HuH-7 (cell line): ENCODE results near the gene BBC3.
A peak's percentile ranks its signal among the peaks of the same experiment; 100 is the strongest.
"Not testable (repeated sequence)": the region's sequence is repeated elsewhere in the genome, so short reads cannot be mapped to it uniquely, and the experiment has no call there.

Experiments
- DNase-seq: peaks from one replicate; pipeline ENCODE4 v3.0.0; 2011; ENCODE audit warnings: low spot score

Gene BBC3

DNA sequence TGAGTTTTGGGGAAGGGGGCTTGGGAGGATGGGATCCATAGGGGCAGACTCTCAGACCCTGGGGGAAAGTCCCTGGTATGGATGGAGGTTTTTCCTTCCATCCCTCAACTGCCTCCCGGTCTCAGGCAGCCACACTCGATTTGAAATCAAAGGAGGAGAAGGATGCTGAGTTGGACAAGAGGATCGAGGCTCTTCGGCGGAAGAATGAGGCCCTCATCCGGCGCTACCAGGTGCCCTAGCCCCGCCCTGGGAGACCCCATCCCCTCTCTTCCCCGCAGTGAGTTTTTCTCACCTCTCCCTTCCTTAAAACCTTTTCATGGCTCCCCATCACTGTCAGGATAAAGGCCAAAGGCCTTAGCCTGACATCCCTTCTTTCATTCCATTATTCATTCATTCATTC, 27.4 kb upstream of the BBC3 start:
- DNase-seq: no peak

DNA sequence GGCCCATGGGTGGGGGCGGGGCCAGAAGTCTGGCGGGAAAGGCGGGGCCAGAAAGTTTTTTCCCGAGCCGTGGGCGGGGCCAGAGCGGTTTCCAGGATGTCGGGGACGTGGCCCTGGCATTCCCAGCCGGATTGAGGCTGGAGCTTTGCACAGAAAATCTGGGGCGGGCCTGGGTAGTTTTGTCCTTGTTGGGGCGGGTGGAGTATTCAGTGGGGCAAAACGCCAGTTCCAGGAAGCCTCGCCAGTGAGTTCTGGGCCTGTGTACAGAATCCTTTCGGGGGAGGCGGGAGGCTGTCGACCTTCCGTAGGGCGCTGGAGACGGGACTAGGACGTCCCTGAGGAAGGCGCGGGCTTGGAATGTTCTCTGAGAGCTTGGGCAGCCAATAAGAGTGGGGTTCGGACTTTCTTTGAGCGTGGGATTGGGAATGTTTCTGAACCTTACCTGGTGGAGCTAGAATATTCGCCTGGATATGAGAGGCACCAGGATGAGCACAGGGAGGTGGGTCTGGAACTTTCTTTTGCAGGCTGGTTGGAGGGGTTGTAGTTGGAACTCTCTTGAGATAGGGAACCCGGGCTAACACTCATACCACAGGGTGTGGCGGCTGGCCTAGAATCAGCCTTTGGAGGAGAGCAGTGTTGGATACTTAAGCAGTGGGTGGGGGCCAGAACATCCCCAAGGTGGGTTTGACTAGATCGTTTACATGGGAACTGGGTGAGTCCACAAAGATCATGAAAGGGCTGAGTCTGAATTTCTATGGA, 26.6 kb upstream of the BBC3 start:
- DNase-seq: no peak

DNA sequence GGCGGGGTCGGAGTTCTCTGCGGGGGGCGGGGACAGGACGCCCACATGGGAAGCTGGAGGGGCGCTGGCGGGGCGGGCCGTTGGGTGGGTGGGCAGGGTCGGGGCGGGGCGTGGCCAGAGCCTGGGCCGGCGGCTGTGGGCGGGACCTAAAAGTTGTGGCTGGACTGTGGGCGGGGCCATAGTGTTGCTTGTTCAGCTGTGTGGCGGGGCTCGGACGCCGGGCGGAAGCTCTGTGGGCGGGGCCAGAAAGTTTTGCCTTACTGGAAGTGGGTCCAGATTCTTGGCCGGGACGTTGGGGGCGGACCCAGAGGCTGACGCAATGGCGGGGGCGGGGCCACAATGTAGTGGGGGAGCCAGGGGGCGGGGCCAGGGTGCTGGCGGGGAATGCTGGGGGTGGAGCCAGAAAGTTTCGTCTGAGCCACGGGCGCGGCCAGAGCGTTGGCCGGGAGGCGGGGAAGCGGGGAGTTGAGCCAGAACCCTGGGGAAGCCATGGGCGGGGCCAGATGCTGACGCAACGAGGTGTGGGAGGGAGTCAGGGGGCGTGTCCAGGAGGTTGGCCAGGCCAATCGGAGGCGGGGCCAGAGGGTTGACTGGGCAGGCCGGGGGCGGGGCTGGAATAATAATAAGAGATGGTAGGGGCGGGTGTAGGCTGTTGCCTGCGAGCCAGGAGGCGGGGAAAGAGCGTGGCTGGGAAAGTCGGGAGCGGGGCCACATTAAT, 25.9 kb upstream of the BBC3 start:
- DNase-seq: peak; percentile 98

DNA sequence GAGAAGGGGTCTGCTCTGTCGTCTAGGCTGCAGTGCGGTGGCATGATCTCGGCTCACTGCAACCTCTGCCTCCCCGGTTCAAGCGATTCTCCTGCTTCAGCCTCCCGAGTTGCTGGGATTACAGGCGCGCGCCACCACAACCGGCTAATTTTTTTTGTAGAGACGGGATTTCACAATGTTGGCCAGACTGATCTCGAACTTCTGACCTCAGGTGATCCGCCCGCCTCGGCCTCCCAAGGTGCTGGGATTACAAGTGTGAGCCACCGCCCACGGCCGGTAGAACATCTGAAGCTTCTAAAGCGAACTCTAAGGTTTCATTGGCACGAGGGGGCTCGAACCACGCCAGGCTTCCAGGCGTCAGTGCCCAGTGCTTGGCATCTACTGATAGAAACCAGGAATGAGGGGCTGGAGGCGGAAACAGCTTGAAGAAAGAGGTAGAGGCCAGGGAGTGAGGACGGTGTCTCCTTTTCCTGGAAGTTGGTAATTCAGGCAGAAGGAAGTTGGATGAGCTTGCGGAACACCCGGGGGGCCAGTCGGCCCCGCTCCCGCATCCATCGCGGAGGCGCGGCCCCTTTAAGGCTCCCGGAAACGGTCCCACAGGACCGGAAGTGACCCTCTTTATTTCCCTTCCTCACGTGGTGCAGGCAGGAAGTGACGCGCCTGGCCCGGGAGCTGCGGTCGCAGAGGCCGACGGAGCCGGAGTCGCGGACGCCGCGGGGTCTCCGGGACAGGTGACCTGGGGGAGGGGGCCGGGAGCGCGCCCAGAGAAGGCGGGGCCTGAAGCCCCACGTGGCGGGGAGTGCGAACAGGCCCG, 25.1 kb upstream of the BBC3 start, which contains the start of gene CCDC9:
TSS of gene CCDC9 (plus strand) at position 647 of the 814 bp plus-strand sequence. CDS start 1,876 bp downstream, outside the sequence.
- DNase-seq: peak; percentile 94

DNA sequence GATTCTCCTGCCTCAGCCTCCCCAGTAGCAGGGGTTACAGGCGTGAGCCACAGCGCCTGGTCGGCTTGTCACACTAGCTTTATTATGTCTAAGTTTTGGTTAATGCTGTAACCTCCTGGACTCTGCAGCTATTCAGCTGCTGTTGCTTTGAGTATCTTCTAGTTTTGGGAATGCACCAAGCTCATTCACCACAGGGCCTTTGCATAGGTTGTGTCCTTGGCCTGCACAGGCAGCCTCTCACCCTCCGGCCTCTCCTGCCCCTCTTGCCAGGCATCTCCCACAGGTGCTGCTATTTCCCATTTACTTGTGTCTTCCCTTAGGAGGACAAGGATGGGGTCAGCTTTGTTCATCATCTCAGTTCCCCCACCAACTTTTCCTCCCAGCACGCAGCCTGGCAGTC, 23.0 kb upstream of the BBC3 start:
- no peak for DNase-seq

DNA sequence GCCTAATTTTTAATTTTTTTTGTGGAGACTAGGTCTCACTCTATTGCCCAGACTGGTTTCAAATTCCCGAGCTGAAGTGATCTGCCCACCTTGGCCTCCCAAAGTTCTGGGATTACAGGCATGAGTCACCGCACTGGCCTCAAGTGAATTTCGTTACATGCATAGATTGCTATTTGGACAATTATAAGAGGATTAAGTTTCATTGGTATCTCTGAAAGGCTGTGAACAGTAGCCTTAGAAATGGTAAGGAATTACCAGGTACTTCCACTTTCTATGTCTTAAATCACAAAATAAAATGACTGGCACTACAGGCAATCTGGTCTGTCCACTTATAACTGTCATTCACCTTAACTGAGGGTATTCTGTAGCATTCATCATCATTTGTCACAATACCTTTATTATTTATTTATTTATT, 22.5 kb upstream of the BBC3 start:
- no peak for DNase-seq

DNA sequence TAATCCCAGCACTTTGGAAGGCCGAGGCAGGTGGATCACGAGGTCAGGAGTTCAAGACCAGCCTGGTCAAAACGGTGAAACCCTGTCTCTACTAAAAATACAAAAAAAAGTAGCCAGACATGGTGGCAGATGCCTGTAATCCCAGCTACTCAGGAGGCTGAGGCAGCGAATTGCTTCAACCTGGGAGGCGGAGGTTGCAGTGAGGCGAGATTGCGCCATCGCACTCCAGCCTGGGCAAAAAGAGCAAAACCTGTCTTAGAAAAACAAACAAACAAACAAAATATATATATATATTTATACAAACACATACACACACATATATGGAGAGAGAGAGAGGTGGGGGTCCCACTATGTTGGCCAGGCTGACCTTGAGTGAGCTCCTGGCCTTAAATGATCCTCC, 22.0 kb upstream of the BBC3 start:
- DNase-seq: not testable (repeated sequence)

DNA sequence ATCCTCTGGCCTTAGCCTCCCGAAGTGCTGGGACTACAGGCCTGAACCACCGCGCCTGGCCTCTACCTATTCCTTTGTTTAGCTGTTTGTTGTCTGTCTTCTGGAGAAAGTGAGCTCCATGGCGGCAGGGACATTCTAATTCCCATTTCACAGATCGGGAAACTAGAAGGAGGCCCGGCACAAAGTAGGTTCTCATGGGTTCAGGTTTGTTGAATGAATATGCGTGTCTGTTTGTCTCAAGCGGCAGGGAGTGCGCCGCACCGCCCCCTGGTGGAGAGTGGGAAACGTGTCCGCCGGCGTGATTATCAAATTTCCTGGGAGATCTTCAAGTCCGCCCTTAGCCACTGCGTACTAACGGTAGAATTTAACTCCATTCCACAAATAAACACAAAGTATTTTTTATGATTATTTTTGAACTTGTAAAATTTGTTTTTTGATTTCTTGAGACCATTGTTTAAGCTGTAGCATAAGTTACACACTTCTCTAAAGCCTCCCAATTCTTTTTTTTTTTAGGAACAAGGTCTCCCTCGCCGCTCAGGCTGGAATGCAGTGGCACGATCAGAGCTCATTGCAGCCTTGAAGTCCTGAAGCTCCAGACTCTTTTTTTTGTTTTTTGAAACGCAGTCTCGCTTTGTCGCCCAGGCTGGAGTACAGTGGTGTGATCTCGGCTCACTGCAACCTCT, 16.4 kb upstream of the BBC3 start:
- DNase-seq: peak; percentile 60

DNA sequence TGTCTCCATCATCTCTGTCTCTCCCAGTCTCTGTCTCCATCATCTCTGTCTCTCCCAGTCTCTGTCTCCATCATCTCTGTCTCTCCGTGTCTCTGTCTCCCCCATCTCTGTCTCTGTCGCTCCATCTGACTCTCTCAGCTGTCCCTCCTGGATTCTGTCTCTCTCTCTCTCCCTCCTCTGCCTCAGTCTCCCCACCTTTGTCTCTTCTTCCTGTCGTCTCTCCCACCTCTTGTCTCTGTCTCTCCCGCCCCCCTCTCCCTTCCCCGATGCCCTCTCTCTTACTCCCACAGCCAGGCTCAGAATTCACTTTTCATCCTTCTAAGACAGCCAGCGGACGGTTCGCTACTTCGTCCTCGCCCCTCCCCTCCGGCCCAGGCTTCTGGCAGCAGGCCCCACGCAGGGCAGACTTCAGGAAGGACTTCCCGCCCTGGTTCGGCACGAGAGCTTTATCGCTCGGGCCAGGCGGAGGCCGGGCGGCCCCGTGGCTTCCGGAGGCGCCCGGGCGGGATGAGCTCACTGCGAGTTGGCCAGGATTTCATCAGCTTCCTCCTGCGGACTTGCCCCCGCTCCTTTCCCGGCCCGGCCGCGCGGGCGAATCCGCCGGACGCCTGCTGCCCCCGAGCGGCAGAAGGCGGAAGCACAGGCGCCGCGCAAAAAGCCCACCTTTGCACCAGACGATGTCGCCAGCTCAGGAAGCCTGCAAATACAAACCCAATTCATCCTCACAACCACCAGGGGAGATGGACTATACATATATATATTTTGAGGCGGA, 13.0 kb upstream of the BBC3 start:
- DNase-seq: peak; percentile 91

DNA sequence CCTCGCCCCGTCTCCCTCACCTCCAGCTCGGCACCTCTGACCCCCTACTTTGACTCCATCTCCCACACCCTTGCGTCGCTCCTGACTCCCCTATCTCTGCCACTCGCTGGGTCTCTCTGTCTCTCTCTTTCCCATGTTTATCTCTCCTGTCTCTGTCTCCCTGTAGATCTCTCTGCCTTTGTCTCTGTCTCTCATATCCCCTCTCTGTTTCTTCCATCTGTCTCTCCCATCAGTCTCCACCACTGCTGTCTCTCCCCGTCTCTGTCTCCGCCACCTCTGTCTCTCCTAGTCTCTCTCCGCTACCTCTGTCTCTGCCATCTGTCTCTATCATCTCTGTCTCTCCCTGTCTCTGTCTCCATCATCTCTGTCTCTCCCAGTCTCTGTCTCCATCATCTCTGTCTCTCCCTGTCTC, 12.4 kb upstream of the BBC3 start:
- no peak for DNase-seq

DNA sequence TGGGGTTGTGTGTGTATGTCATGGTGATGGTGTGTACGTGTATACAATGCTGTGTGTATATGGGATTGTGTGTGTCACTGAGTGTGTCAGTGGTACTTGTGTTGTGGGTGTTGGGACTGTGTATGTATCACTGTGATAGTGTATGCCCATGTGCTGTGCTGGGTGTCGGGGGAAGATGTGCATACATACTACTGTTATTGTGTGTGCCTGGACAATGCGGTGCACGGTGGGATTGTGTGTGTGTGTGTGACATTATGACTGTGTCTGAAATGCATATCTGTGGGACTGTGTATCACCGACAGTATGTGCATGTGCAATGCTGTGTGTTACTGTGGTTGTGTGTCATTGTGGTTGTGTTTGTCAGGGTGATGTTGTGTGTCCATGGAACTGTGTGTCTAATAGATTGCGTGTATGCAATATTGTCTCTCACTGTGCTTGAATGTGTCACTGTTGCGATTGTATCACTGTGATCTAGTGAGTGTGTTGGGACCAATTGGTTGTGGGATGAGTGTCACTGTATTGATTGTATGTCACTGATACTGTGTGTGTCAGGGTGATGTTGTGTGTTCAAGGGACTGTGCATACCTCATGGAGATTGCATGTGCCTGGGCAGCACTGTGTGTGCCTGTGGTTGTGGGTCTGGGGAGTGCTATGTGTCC, 11.0 kb upstream of the BBC3 start:
- no peak for DNase-seq

DNA sequence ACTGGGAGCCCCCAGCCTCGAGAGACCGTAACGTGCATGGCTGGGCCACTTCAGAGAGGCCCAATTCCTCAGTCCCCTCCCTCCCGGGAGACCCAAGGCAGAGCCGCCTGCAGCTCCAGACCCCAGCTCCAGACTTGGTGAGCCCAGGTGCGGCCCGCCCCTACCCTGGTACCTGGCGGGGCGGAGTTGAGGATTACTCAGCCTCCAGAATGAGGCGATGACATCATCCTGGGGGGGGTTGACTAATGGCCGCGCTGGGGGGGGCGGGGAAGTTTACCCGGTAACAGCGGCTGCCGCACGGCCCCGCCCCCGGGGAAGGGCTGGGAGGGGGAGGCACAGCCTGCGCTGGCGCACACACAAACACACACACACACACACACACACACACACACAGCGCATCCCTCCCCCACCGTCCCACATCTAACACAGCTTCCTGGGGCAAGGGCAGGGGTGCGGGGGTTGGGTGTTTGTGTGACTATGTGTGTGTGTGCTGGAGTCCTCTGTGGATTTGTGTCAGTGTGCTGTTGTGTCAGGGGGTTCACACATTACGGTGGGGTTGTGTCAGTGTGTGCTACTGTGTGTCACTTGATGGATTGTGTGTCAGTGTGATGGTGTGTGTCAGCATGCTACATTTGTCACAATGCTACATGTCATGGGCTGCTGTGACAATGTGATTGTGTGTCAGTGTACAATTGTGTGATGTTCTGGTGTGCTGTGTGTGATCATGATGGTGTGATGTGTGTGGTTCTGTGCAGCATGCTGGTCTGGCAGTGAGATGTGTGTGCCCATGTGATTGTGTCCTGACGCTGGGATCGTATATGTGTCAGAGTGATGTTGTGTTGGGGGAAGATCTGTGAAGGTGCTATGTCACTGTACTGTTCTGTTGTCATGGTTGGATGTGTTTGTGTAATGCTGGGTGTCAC, 10.3 kb upstream of the BBC3 start:
- DNase-seq: no peak

DNA sequence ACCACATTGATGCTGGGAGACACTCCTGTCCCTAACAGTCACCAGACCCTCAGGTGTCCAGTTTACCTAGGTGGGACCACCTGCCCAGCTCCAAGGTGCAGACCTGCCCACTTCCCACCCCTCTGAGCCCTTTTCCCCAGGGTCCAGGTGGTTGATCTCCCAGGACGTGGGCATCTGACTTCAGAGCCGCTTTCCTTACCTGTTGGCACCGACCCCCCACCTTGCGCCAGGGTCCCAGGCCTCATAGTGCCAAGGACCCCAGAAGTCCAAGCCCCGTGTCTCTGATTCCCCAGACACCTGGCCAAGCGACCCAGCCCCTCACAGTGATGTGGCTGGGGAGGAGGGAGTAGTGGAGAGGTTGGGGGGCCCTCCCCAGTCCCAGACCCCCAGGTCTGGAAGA, 9.6 kb upstream of the BBC3 start:
- no peak for DNase-seq

DNA sequence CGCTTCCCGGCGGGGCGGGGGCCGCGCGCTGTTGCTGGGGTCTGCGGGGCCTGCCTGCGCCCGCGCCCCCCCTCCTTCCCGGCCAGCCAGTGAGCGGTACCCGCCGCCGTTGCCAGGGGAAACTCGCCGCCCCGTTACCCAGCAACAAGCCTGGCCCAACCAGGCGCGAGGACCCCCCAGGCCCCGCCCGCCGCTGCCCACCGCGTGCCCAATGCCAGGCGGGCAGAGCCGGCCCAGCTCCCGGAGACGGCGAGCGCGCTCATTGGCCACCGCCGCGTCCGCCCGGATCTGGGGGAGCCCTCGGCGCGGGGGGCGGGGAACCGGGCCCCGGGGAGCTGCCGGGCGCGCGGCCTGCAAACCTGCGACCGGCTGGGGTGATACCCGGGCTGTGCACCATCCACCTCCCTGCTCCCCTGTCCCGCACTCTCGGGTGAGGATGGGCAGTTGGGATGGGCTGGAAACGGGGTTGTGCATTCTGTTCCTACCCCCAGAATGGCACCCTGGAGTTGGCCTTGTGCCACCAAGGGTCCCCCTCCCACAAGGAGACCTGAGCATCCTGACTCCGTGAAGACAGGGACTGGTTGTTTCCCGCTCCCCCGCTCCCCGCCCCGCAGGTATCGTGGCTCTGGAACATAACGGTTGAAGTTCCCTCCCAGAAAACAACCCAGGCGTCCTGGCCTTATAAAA, 8.8 kb upstream of the BBC3 start:
- DNase-seq: no peak

DNA sequence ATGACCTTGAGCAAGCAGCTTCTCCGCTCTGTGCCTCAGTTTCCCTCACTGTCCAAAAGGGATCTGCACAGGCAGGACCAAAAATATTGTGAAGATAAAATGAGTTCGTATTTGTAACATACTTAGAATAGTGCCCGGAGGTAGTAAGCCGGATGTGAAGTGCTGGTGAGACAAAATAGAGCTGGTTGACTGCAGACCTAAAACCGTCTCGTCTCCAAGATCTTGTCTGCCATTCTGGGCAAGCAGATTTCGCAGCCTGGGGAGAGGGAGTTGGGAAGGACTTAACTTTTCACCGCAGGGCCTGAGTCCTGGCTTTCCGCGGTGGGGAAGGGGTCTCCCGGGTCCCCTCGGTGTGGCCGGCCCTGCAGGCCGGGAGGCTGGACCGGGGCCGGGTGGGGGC, 8.2 kb upstream of the BBC3 start:
- DNase-seq: no peak

DNA sequence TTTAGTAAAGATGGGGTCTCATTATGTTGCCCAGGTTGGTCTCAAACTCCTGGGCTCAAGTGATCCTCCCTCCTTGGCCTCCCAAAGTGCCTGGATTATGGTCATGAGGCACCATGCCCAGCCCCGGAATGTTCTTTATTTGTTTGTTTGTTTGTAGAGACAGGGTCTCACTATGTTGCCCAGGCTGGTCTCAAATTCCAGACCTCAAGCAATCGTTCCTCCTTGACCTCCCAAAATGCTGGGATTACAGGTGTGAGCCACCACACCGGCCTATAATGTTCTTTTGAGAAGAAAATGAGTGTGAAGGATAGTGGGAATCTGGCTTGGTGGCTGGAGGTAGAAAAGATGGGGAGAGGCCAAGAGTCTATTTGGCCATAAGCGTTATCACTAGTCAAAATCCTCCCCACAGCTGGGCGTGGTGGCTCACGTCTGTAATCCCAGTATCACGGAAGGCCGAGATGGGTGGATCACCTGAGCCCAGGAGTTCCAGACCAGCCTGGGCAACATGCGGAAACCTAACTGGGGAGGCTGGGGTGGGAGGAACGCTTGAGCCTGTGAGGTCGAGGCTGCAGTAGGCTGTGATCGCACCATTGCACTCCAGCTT, 5.2 kb upstream of the BBC3 start:
- DNase-seq: no peak

DNA sequence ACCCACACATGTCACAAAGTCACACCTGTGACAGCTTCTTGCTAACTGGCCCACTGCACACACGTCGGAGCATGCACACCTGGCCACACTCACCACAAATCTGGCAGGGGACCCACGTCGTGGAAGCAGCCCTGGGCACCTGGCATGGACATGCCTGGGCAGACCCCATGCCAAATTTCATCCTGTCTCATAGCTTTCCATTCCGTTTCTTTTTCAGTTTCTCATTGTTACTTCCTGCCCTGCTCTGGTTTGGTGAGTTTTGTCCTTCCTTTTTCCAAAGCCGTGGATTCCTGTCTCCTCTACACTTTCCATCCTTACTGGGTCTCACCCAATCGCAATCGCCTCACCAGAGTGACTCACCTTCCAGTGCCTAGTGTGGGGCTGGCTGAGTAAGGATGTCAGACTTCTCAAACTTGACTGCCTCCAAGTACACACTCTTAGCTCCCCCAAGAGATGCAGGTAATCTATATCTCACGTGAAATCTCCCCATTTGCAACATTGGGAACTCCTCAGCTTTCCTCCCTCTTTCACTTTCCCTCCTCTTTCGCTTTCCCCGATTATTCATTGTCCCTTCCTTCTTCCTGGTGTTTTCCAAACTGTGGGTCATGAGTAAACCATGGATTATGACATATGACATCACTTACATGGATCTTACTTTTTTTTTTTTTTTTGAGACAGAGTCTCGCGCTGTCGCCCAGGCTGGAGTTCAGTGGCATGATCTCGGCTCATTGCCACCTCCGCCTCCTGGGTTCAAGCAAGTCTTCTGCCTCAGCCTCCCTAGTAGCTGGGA, 1.6 kb upstream of the BBC3 start:
- no peak for DNase-seq
